H9 (cell line): ENCODE data around the gene RAET1G. TPM values are rescaled to one million over a fixed set of nuclear protein-coding genes. Genes with fewer than 3 reads are reported as not detected.
A peak's percentile ranks its signal among the peaks of the same experiment; 100 is the strongest.

Source experiments
- DNase-seq: peaks from one replicate; pipeline ENCODE4 v3.0.0-alpha.2; 2017
- H2AFZ ChIP-seq: one replicate; pipeline ENCODE4 v1.6.1; 2013; ENCODE audit warnings: mild to moderate bottlenecking, low read length, control low read depth, moderate library complexity
- H2AK5ac ChIP-seq: 2 replicates; pipeline ENCODE4 v1.6.1; 2013; ENCODE audit warnings: low read length, control low read depth, mixed read lengths; ENCODE audit not compliant: insufficient read length
- H2BK120ac ChIP-seq: one replicate; pipeline ENCODE4 v1.6.1; 2013; ENCODE audit warnings: low read depth, mild to moderate bottlenecking, low read length, control low read depth, inconsistent platforms; ENCODE audit not compliant: poor library complexity, severe bottlenecking
- H2BK12ac ChIP-seq: 2 replicates; pipeline ENCODE4 v1.6.1; 2013; ENCODE audit warnings: low read length, control low read depth, mixed read lengths, low read depth; ENCODE audit not compliant: insufficient read length
- H2BK15ac ChIP-seq: 2 replicates; pipeline ENCODE4 v1.6.1; 2013; ENCODE audit warnings: low read depth, low read length, control low read depth
- H2BK20ac ChIP-seq: one replicate; pipeline ENCODE4 v1.6.1; 2013; ENCODE audit warnings: low read depth, mild to moderate bottlenecking, low read length, control low read depth, inconsistent platforms; ENCODE audit not compliant: poor library complexity, severe bottlenecking
- H2BK5ac ChIP-seq: 2 replicates; pipeline ENCODE4 v1.6.1; 2013; ENCODE audit warnings: low read length, control low read depth, mixed read lengths; ENCODE audit not compliant: insufficient read length
- H3K14ac ChIP-seq: 2 replicates; pipeline ENCODE4 v1.6.1; 2013; ENCODE audit warnings: low read length, control low read depth; ENCODE audit not compliant: insufficient read depth
- H3K18ac ChIP-seq: 2 replicates; pipeline ENCODE4 v1.6.1; 2013; ENCODE audit warnings: low read depth, mild to moderate bottlenecking, mixed read lengths, low read length, control low read depth; ENCODE audit not compliant: insufficient read length
- H3K23ac ChIP-seq: 2 replicates; pipeline ENCODE4 v1.6.1; 2013; ENCODE audit warnings: low read length, control low read depth, mixed read lengths, low read depth; ENCODE audit not compliant: insufficient read length
- H3K23me2 ChIP-seq: 2 replicates; pipeline ENCODE4 v1.6.1; 2013; ENCODE audit warnings: low read depth, mild to moderate bottlenecking, mixed read lengths, low read length, control low read depth; ENCODE audit not compliant: insufficient read length, poor library complexity, severe bottlenecking
- H3K27ac ChIP-seq: 2 replicates; pipeline ENCODE4 v1.5.1; 2013; ENCODE audit warnings: low read length, control low read depth, mixed read lengths, low read depth; ENCODE audit not compliant: insufficient read length
- H3K27me3 ChIP-seq: 2 replicates; pipeline ENCODE4 v1.6.1; 2013; ENCODE audit warnings: low read length, control low read depth, inconsistent platforms; ENCODE audit not compliant: insufficient read depth
- H3K4ac ChIP-seq: 2 replicates; pipeline ENCODE4 v1.6.1; 2013; ENCODE audit warnings: low read depth, mild to moderate bottlenecking, control low read depth, inconsistent platforms, low read length, moderate library complexity
- H3K4me1 ChIP-seq: 2 replicates; pipeline ENCODE4 v1.6.1; 2013; ENCODE audit warnings: low read length, control low read depth, inconsistent platforms; ENCODE audit not compliant: insufficient read depth
- H3K4me2 ChIP-seq: 2 replicates; pipeline ENCODE4 v1.6.1; 2013; ENCODE audit warnings: low read length, control low read depth, mixed read lengths; ENCODE audit not compliant: insufficient read length, insufficient read depth
- H3K56ac ChIP-seq: 2 replicates; pipeline ENCODE4 v1.6.1; 2013; ENCODE audit warnings: low read depth, mild to moderate bottlenecking, mixed read lengths, low read length, control low read depth; ENCODE audit not compliant: insufficient read length
- H3K79me1 ChIP-seq: 2 replicates; pipeline ENCODE4 v1.6.1; 2013; ENCODE audit warnings: low read depth, mild to moderate bottlenecking, moderate library complexity, low read length, control low read depth, inconsistent platforms; ENCODE audit not compliant: insufficient read depth, poor library complexity, severe bottlenecking
- H3K79me2 ChIP-seq: 2 replicates; pipeline ENCODE4 v1.6.1; 2013; ENCODE audit warnings: low read length, control low read depth, inconsistent platforms; ENCODE audit not compliant: insufficient read depth
- H3K9ac ChIP-seq: 2 replicates; pipeline ENCODE4 v1.6.1; 2013; ENCODE audit warnings: low read length, control low read depth, mixed read lengths; ENCODE audit not compliant: insufficient read length; ENCODE audit errors: extremely low read depth
- H3K9me3 ChIP-seq: one replicate; pipeline ENCODE4 v1.6.1; 2013; ENCODE audit warnings: low read depth, low read length, inconsistent platforms; ENCODE audit not compliant: control insufficient read depth
- H3T11ph ChIP-seq: one replicate; pipeline ENCODE4 v1.6.1; 2013; ENCODE audit warnings: mild to moderate bottlenecking, low read length, control low read depth, inconsistent platforms
- H4K20me1 ChIP-seq: one replicate; pipeline ENCODE4 v1.6.1; 2013; ENCODE audit not compliant: control insufficient read depth, insufficient read length, insufficient read depth
- H4K5ac ChIP-seq: 2 replicates; pipeline ENCODE4 v1.6.1; 2013; ENCODE audit warnings: low read depth, mild to moderate bottlenecking, mixed read lengths, low read length, control low read depth; ENCODE audit not compliant: insufficient read length
- H4K8ac ChIP-seq: replicated peaks from 2 replicates; pipeline ENCODE4 v1.6.1; 2013; ENCODE audit warnings: low read length, control low read depth, mixed read lengths, low read depth; ENCODE audit not compliant: insufficient read length
- H4K91ac ChIP-seq: 2 replicates; pipeline ENCODE4 v1.6.1; 2013; ENCODE audit warnings: low read depth, mild to moderate bottlenecking, moderate library complexity, mixed read lengths, low read length, control low read depth; ENCODE audit not compliant: insufficient read length
- H3K27ac Mint-ChIP-seq, 3 experiments: 2 replicates in 2 of 3; 3 replicates in 1 of 3; pipeline ENCODE4 v1.8.0; 2020 to 2021; ENCODE audit warnings: mixed read lengths in 3 of 3, mild to moderate bottlenecking in 1 of 3, moderate library complexity in 1 of 3
- H3K27me3 Mint-ChIP-seq: 2 replicates; pipeline ENCODE4 v1.8.0; 2021; ENCODE audit warnings: low read depth, mild to moderate bottlenecking, moderate library complexity, mixed read lengths
- H3K36me3 Mint-ChIP-seq, 3 experiments: 2 replicates in 2 of 3; 3 replicates in 1 of 3; pipeline ENCODE4 v1.8.0; 2020 to 2021; ENCODE audit warnings: low read depth in 3 of 3, mixed read lengths in 3 of 3; ENCODE audit not compliant: insufficient read depth in 1 of 3
- H3K4me1 Mint-ChIP-seq, 2 experiments: 2 replicates each; pipeline ENCODE4 v1.8.0; 2020; ENCODE audit warnings: mixed read lengths in 2 of 2
- H3K4me3 Mint-ChIP-seq, 2 experiments: 2 replicates in 1 of 2; 3 replicates in 1 of 2; pipeline ENCODE4 v1.8.0; 2020 to 2021; ENCODE audit warnings: mild to moderate bottlenecking in 2 of 2, mixed read lengths in 2 of 2, moderate library complexity in 1 of 2
- H3K9me3 Mint-ChIP-seq, 2 experiments: 2 replicates in 1 of 2; 3 replicates in 1 of 2; pipeline ENCODE4 v1.8.0; 2020; ENCODE audit warnings: mild to moderate bottlenecking in 2 of 2, mixed read lengths in 2 of 2, moderate library complexity in 1 of 2
- CTCF ChIP-seq: fragments of 200-600 bp; sonication (generic); conservative IDR thresholded peaks from 3 replicates; pipeline ENCODE4 v1.8.0; 2021; ENCODE audit warnings: antibody characterized with exemption, mild to moderate bottlenecking
- WGBS: extraction: QIAGEN DNeasy Blood & Tissue Kit; methylation state at CpG from one replicate; pipeline ENCODE4 v1.1.7; 2013; ENCODE audit warnings: missing lambda C conversion rate, low lambda C conversion rate, mixed read lengths; ENCODE audit not compliant: insufficient read length; ENCODE audit errors: extremely low coverage; 5-methylcytosine and 5-hydroxymethylcytosine counted together
- total RNA-seq: library from RNA; stranded (reverse); gene quantifications from 2 replicates; pipeline ENCODE4 v1.2.1, GENCODE V29; 2021

Gene RAET1G
- total RNA-seq, 1 experiment from 2014 or later, result not detected

GRCh38 chr6:149906405-149906804, 16.5 kb downstream of the RAET1G start:
- H3K4me3 Mint-ChIP-seq, result no peak overlapping the region
- H3K14ac ChIP-seq, result no peak overlapping the region
- H3K9ac ChIP-seq, result no peak overlapping the region
- H3K4ac ChIP-seq, result no peak overlapping the region
- no peak overlapping the region for H3K18ac ChIP-seq
- no peaks in the 10 kb centered on the region for H4K20me1 ChIP-seq
- no peak overlapping the region for H3K56ac ChIP-seq
- H4K5ac ChIP-seq, result no peak overlapping the region
- H3K23me2 ChIP-seq, result no peaks in the 10 kb centered on the region
- no peaks in the 10 kb centered on the region for H3K9me3 ChIP-seq
- no peak overlapping the region for H2AK5ac ChIP-seq
- no peaks in the 10 kb centered on the region for H3K79me2 ChIP-seq
- no peak overlapping the region for H2BK12ac ChIP-seq
- peaks cover 27% of the 10 kb centered on the region for H3K27me3 Mint-ChIP-seq
- no peak overlapping the region for H4K91ac ChIP-seq
- H3K9me3 Mint-ChIP-seq, result peaks cover 31 to 40% of the 10 kb centered on the region in 2 experiments
- H3K27ac ChIP-seq, result no peak overlapping the region
- peaks cover 5 to 7% (median 5%) of the 10 kb centered on the region in 3 experiments; a peak in 5 of 7 replicates for H3K36me3 Mint-ChIP-seq
- no peak overlapping the region for H2BK15ac ChIP-seq
- H2BK120ac ChIP-seq, result no peak overlapping the region
- H4K8ac ChIP-seq, result no peak overlapping the region
- no peak overlapping the region for H2BK20ac ChIP-seq
- H3K79me1 ChIP-seq, result no peaks in the 10 kb centered on the region
- WGBS, result no CpG with 5 or more reads among the region's 4 CpGs
- H3K27me3 ChIP-seq, result no peaks in the 10 kb centered on the region
- no peak overlapping the region for H2AFZ ChIP-seq
- DNase-seq, result no peak
- H3K4me1 Mint-ChIP-seq, result peaks cover 0 to 7% of the 10 kb centered on the region in 2 experiments; a peak in 1 of 4 replicates
- H2BK5ac ChIP-seq, result no peak overlapping the region
- no peak overlapping the region for H3K4me2 ChIP-seq
- H3K27ac Mint-ChIP-seq, result peak overlapping the region in 1 of 3 experiments; percentile 63; a peak in 1 of 7 replicates
- no peak for TF ChIP-seq CTCF
- no peak overlapping the region for H3T11ph ChIP-seq
- H3K23ac ChIP-seq, result no peak overlapping the region
- no peaks in the 10 kb centered on the region for H3K4me1 ChIP-seq
